HepG2 (cell line): ENCODE data around the gene KAZN. TPM values are rescaled to one million over a fixed set of nuclear protein-coding genes. Genes with fewer than 3 reads are reported as not detected.

ENCODE experiments used
- MTA1 ChIP-seq: sonication (generic); formaldehyde crosslinking; IDR thresholded peaks from 2 replicates; pipeline ENCODE4 v1.4.0; 2020; ENCODE audit warnings: missing genetic modification reagents, mild to moderate bottlenecking, borderline replicate concordance
- NKX3-1 ChIP-seq: sonication (generic); formaldehyde crosslinking; IDR thresholded peaks from 2 replicates; pipeline ENCODE4 v1.5.0; 2020; ENCODE audit warnings: missing genetic modification reagents
- PHF21A ChIP-seq: sonication (generic); formaldehyde crosslinking; IDR thresholded peaks from 2 replicates; pipeline ENCODE4 v1.5.0; 2020; ENCODE audit warnings: mild to moderate bottlenecking, missing genetic modification reagents
- PTBP1 ChIP-seq: fragments of 200-400 bp; formaldehyde crosslinking; IDR thresholded peaks from 2 replicates; pipeline ENCODE4 v1.6.1; 2018; ENCODE audit warnings: low read length, low read depth; ENCODE audit not compliant: poor library complexity, severe bottlenecking
- RAD21 ChIP-seq: fragments of 450-650 bp; formaldehyde crosslinking; IDR thresholded peaks from 2 replicates; pipeline ENCODE4 v1.5.0; 2020; ENCODE audit warnings: mild to moderate bottlenecking
- RFX1 ChIP-seq: fragments of 450-650 bp; IDR thresholded peaks from 2 replicates; pipeline ENCODE4 v1.6.1; 2017
- RXRA ChIP-seq: sonication (generic); formaldehyde crosslinking; IDR thresholded peaks from 2 replicates; pipeline ENCODE4 v1.5.1; 2020; ENCODE audit warnings: missing genetic modification reagents
- STAT5B ChIP-seq: sonication (generic); formaldehyde crosslinking; IDR thresholded peaks from 2 replicates; pipeline ENCODE4 v1.4.0; 2020; ENCODE audit warnings: missing genetic modification reagents
- TEAD3 ChIP-seq: optimal IDR thresholded peaks from 2 replicates; pipeline ENCODE3; 2016; ENCODE audit warnings: borderline replicate concordance
- TRIM24 ChIP-seq: sonication (generic); formaldehyde crosslinking; IDR thresholded peaks from 2 replicates; pipeline ENCODE4 v1.8.0; 2022; ENCODE audit warnings: mild to moderate bottlenecking, missing genetic modification reagents
- WIZ ChIP-seq: sonication (generic); formaldehyde crosslinking; IDR thresholded peaks from 2 replicates; pipeline ENCODE4 v1.5.1; 2020; ENCODE audit warnings: mild to moderate bottlenecking, missing genetic modification reagents
- ZBTB7A ChIP-seq: sonication (generic); formaldehyde crosslinking; IDR thresholded peaks from 2 replicates; pipeline ENCODE4 v1.8.0; 2022; ENCODE audit warnings: mild to moderate bottlenecking, missing genetic modification reagents
- ZNF34 ChIP-seq: sonication (generic); formaldehyde crosslinking; IDR thresholded peaks from 2 replicates; pipeline ENCODE4 v1.4.0; 2020; ENCODE audit warnings: mild to moderate bottlenecking, missing genetic modification reagents, borderline replicate concordance
- ZNF547 ChIP-seq: sonication (generic); formaldehyde crosslinking; IDR thresholded peaks from 2 replicates; pipeline ENCODE4 v1.5.1; 2020; ENCODE audit warnings: mild to moderate bottlenecking, missing genetic modification reagents
- ZNF598 ChIP-seq: sonication (generic); formaldehyde crosslinking; IDR thresholded peaks from 2 replicates; pipeline ENCODE4 v1.5.1; 2020; ENCODE audit warnings: mild to moderate bottlenecking, missing genetic modification reagents, borderline replicate concordance
- ZNF703 ChIP-seq: sonication (generic); formaldehyde crosslinking; IDR thresholded peaks from 2 replicates; pipeline ENCODE4 v1.5.1; 2020; ENCODE audit warnings: missing genetic modification reagents, mild to moderate bottlenecking, moderate library complexity, borderline replicate concordance
- polyA plus RNA-seq, 8 experiments: library from polyadenylated mRNA; depleted of rRNA in 3 of 8; stranded (reverse) in 7 of 8; unstranded in 1 of 8; fragments of >200 nt; fragmentation: Illumina TruSeq in 4 of 8; extraction: Trizol in 4 of 8; gene quantifications; 2 replicates each; pipeline versions ENCODE4 v1.2.1 to v1.2.3, GENCODE V29; 2011 to 2016; ENCODE audit warnings: low read depth in 4 of 8, missing spikeins in 1 of 8, mixed read lengths in 1 of 8; ENCODE audit not compliant: insufficient read depth in 1 of 8
- total RNA-seq, 5 experiments: library from RNA; depleted of rRNA; stranded (reverse); fragments of >200 nt; fragmentation: Illumina TruSeq; extraction: Trizol; gene quantifications; 2 replicates each; pipeline ENCODE4 v1.2.3, GENCODE V29; 2016; ENCODE audit warnings: low read depth in 1 of 5
- TF ChIP-seq, protein P1 (sequence below): sonication (generic); formaldehyde crosslinking; IDR thresholded peaks from 2 replicates; pipeline ENCODE4 v1.8.1; 2023; ENCODE audit warnings: mild to moderate bottlenecking, missing genetic modification reagents
- TF ChIP-seq, protein P2 (sequence below): sonication (generic); formaldehyde crosslinking; IDR thresholded peaks from 2 replicates; pipeline ENCODE4 v1.5.0; 2020; ENCODE audit warnings: mild to moderate bottlenecking, missing genetic modification reagents
- TF ChIP-seq, protein P3 (sequence below): sonication (generic); formaldehyde crosslinking; IDR thresholded peaks from 2 replicates; pipeline ENCODE4 v1.8.0; 2022; ENCODE audit warnings: missing genetic modification reagents, mild to moderate bottlenecking, moderate library complexity, borderline replicate concordance
- TF ChIP-seq, protein P4 (sequence below): sonication (generic); formaldehyde crosslinking; IDR thresholded peaks from 2 replicates; pipeline ENCODE4 v1.4.0; 2020; ENCODE audit warnings: missing genetic modification reagents, mild to moderate bottlenecking, borderline replicate concordance
- TF ChIP-seq, protein P5 (sequence below): sonication (generic); formaldehyde crosslinking; IDR thresholded peaks from 2 replicates; pipeline ENCODE4 v1.4.0; 2020; ENCODE audit warnings: missing genetic modification reagents

The KAZN gene
- total and polyA plus RNA-seq, 2 of the 13 experiments (the other 11 are each of a cell fraction or from before 2014, with no cell fraction given), result 10.4 to 13.5 TPM

DNA sequence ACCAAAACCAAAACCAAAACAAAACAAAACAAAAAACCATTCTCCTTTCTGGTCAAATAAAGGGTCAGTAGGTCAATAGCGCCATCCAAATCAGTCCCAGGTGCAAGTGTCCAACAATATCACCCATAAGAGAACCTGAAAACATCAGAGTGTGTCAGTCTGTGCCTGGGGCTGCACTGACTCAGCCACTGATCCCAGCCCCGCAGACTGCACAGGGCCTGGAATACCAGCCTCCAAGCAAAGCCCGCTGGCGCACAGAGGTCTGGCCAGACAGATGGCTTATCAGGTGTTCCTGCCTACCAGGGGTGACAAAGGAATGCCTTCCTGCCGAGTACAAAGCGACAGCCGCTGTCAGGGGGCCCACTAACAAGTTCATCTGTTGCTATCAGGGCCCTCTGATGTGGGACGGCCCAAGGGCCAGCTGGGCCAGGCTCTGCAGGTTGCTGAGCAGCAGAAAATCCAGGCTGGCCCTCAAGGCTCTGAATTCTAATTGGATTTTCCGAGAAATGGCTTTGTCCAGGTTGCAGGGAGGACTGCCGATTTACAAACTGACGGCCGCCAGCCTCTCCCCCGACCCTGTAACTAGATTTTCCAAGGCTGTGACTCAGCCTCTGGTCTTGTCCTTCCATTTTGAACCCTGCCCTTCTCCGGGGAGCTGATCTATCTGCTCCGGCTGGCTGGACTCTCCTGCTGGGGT lies 541.3 kb downstream of the KAZN start (continued):
- TF ChIP-seq ZNF34 (CRISPR knock-in tag) (no peak), TEAD3 (CRISPR knock-in tag) (peak; percentile 94), NKX3-1 (no peak), MTA1 (CRISPR knock-in tag) (peak; percentile 83; the same call in 1 of the 2 replicates), ZNF703 (CRISPR knock-in tag) (no peak), TRIM24 (CRISPR knock-in tag) (no peak), RFX1 (no peak), ZNF598 (CRISPR knock-in tag) (peak; percentile 57; the same call in 1 of the 2 replicates), STAT5B (CRISPR knock-in tag) (no peak), PHF21A (CRISPR knock-in tag) (peak; percentile 97), PTBP1 (no peak), ZBTB7A (CRISPR knock-in tag) (no peak), WIZ (no peak), ZNF547 (0 out of 2 replicates have a peak, but pooled peaks have one; percentile 43), RAD21 (peak; percentile 45; the same call in 1 of the 2 replicates), RXRA (CRISPR knock-in tag) (peak; percentile 92; the same call in 1 of the 2 replicates)
- TF ChIP-seq, protein P1, sequence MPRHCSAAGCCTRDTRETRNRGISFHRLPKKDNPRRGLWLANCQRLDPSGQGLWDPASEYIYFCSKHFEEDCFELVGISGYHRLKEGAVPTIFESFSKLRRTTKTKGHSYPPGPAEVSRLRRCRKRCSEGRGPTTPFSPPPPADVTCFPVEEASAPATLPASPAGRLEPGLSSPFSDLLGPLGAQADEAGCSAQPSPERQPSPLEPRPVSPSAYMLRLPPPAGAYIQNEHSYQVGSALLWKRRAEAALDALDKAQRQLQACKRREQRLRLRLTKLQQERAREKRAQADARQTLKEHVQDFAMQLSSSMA (CRISPR knock-in tag), result no peak
- TF ChIP-seq, protein P2, sequence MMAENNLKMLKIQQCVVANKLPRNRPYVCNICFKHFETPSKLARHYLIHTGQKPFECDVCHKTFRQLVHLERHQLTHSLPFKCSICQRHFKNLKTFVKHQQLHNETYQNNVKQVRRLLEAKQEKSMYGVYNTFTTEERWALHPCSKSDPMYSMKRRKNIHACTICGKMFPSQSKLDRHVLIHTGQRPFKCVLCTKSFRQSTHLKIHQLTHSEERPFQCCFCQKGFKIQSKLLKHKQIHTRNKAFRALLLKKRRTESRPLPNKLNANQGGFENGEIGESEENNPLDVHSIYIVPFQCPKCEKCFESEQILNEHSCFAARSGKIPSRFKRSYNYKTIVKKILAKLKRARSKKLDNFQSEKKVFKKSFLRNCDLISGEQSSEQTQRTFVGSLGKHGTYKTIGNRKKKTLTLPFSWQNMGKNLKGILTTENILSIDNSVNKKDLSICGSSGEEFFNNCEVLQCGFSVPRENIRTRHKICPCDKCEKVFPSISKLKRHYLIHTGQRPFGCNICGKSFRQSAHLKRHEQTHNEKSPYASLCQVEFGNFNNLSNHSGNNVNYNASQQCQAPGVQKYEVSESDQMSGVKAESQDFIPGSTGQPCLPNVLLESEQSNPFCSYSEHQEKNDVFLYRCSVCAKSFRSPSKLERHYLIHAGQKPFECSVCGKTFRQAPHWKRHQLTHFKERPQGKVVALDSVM (CRISPR knock-in tag), result 0 out of 2 replicates have a peak, but pooled peaks have one; percentile 26
- TF ChIP-seq, protein P3, sequence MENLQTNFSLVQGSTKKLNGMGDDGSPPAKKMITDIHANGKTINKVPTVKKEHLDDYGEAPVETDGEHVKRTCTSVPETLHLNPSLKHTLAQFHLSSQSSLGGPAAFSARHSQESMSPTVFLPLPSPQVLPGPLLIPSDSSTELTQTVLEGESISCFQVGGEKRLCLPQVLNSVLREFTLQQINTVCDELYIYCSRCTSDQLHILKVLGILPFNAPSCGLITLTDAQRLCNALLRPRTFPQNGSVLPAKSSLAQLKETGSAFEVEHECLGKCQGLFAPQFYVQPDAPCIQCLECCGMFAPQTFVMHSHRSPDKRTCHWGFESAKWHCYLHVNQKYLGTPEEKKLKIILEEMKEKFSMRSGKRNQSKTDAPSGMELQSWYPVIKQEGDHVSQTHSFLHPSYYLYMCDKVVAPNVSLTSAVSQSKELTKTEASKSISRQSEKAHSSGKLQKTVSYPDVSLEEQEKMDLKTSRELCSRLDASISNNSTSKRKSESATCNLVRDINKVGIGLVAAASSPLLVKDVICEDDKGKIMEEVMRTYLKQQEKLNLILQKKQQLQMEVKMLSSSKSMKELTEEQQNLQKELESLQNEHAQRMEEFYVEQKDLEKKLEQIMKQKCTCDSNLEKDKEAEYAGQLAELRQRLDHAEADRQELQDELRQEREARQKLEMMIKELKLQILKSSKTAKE (CRISPR knock-in tag), result peak; percentile 94
- TF ChIP-seq, protein P4, sequence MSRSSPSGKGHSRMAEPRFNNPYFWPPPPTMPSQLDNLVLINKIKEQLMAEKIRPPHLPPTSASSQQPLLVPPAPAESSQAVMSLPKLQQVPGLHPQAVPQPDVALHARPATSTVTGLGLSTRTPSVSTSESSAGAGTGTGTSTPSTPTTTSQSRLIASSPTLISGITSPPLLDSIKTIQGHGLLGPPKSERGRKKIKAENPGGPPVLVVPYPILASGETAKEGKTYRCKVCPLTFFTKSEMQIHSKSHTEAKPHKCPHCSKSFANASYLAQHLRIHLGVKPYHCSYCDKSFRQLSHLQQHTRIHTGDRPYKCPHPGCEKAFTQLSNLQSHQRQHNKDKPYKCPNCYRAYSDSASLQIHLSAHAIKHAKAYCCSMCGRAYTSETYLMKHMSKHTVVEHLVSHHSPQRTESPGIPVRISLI, result peak; percentile 20; the same call in 1 of the 2 replicates
- TF ChIP-seq, protein P5, sequence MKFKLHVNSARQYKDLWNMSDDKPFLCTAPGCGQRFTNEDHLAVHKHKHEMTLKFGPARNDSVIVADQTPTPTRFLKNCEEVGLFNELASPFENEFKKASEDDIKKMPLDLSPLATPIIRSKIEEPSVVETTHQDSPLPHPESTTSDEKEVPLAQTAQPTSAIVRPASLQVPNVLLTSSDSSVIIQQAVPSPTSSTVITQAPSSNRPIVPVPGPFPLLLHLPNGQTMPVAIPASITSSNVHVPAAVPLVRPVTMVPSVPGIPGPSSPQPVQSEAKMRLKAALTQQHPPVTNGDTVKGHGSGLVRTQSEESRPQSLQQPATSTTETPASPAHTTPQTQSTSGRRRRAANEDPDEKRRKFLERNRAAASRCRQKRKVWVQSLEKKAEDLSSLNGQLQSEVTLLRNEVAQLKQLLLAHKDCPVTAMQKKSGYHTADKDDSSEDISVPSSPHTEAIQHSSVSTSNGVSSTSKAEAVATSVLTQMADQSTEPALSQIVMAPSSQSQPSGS (CRISPR knock-in tag), result peak; percentile 62; the same call in 1 of the 2 replicates
